Measurements from ENCODE around the gene TCAP.
"Not testable (repeated sequence)": the region's sequence is repeated elsewhere in the genome, so short reads cannot be mapped to it uniquely, and the experiment has no call there.

The TCAP gene

GRCh38 chr17:39705786-39706348 lies 40.7 kb downstream of the TCAP start:
- no peak for DNase-seq (ENCODE audit: low spot score)

DNA sequence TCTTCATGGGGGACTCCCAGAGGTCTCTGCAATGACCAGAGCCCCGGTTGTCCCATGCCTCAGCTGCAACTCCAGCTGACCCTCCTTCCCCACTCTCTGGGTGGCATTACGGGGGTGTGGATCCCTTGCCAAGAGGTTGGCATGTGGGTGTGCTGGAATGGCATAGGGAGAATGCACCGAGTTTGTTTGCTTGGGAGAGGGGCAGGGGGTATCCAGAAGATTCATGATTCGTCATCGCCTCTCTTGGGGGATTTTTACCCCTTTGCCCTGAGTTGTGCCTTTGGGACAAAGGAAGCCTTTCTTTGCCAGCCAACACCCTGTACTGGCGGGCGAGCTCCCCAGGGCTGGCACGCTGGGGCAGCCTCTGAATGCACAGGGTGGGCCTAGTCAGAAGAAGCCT lies 41.2 kb downstream of the TCAP start:
- DNase-seq (ENCODE audit: low spot score): no peak

GRCh38 chr17:39706921-39707337 lies 41.8 kb downstream of the TCAP start:
- no peak for DNase-seq (ENCODE audit: low spot score)

DNA sequence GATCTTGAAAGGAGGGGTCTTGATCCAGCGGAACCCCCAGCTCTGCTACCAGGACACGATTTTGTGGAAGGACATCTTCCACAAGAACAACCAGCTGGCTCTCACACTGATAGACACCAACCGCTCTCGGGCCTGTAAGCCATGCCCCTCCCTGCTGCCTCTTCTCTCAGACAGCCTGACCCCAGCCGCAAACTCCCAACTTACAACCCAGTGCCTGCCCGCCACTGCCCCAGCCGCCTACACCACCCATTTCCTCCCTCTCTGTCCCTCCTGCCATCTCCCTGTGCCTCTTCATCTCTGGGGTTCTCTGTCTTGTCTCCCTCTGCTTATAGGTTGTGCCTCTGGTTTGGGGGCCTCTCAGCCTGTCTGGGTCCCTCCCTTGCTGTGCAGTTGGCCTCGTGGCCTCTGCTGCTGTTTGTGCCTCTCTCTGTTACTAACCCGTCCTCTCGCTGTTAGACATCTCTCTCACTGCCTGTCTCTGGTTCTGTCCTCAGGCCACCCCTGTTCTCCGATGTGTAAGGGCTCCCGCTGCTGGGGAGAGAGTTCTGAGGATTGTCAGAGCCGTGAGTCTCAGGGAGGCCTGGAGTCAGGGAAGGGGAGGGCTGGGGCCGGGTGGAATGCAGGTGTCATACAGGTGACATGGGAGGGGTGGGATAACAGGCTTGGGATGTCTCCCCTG lies 44.3 kb downstream of the TCAP start:
- no peak for DNase-seq (ENCODE audit: low spot score)

- DNase-seq (ENCODE audit: low spot score): no peak
Observed at GRCh38 chr17:39709998-39710964, 45.1 kb downstream of the TCAP start.

GRCh38 chr17:39711071-39711470 lies 45.9 kb downstream of the TCAP start:
- not testable (repeated sequence) for DNase-seq (ENCODE audit: low spot score)

GRCh38 chr17:39711851-39712250 lies 46.7 kb downstream of the TCAP start:
- no peak for DNase-seq (ENCODE audit: low spot score)

- DNase-seq (ENCODE audit: low spot score): no peak
Observed at GRCh38 chr17:39714234-39714633, 49.1 kb downstream of the TCAP start.

GRCh38 chr17:39715375-39716072 lies 50.4 kb downstream of the TCAP start:
- DNase-seq (ENCODE audit: low spot score): no peak
